GM12878 (cell line): Measurements from ENCODE around the gene CAMK4. TPM values are rescaled to one million over a fixed set of nuclear protein-coding genes. Genes with fewer than 3 reads are reported as not detected.

Source experiments
- ATAC-seq: fragments of 200-7000 bp; cut with Tn5 transposase; 3 replicates; pipeline ENCODE4 v1.9.1; 2020; ENCODE audit warnings: mild to moderate bottlenecking, moderate library complexity
- BruUV-seq: library from RNA; stranded (reverse); fragments of 400-500 nt; replicated peaks from 2 replicates; lab custom pipeline; 2021; lab: Mats Ljungman, UMichigan
- CTCF ChIA-PET: fragments of 300-600 bp; sonication (Branson Sonifier 250); formaldehyde crosslinking; extraction: SDS; loops from one replicate; lab custom pipeline; 2021; ENCODE audit warnings: inconsistent platforms; lab: Yijun Ruan, JAX
- POLR2A ChIA-PET: fragments of 350-600 bp; formaldehyde crosslinking; extraction: SDS; loops from one replicate; lab custom pipeline; 2021; ENCODE audit warnings: inconsistent platforms; lab: Charles Lee
- RAD21 ChIA-PET: fragments of 300-600 bp; sonication (Branson Sonifier 250); formaldehyde crosslinking; loops from one replicate; lab custom pipeline; 2023; ENCODE audit warnings: antibody characterized with exemption; ENCODE audit not compliant: unreplicated experiment; lab: Charles Lee
- SMC1A ChIA-PET: fragments of 300-600 bp; sonication (Branson Sonifier 250); formaldehyde crosslinking; loops from one replicate; lab custom pipeline; 2023; ENCODE audit not compliant: unreplicated experiment, uncharacterized antibody; lab: Charles Lee
- DNase-seq: peaks from one replicate; pipeline ENCODE4 v3.0.0-alpha.2; 2011; ENCODE audit warnings: low read depth, low spot score
- FAIRE-seq: peaks from 3 replicates; lab custom pipeline; 2011; peaks lifted over from hg19 to GRCh38; lab: Jason Lieb, UNC
- H2AFZ ChIP-seq: 2 replicates; pipeline ENCODE4 v1.6.0; 2011; ENCODE audit warnings: low read depth, low read length, control low read depth; ENCODE audit not compliant: control insufficient read depth
- H3K27ac ChIP-seq: 2 replicates; pipeline ENCODE4 v1.5.1; 2011; ENCODE audit warnings: control low read depth; ENCODE audit not compliant: control insufficient read depth, insufficient read depth
- H3K27me3 ChIP-seq, 2 experiments: replicated peaks in 1 of 2; 2 replicates each; pipeline versions ENCODE4 v1.6.0 to v1.6.1; 2011; ENCODE audit warnings: low read length in 1 of 2; ENCODE audit not compliant: control insufficient read depth in 2 of 2, insufficient read depth in 2 of 2
- H3K36me3 ChIP-seq, 2 experiments: 2 replicates each; pipeline ENCODE4 v1.5.1; 2011; ENCODE audit warnings: low read length in 1 of 2; ENCODE audit not compliant: control insufficient read depth in 2 of 2, insufficient read depth in 2 of 2
- H3K4me1 ChIP-seq: 2 replicates; pipeline ENCODE4 v1.6.1; 2011; ENCODE audit warnings: mild to moderate bottlenecking, low read length, moderate library complexity, mixed read lengths; ENCODE audit not compliant: control insufficient read depth, insufficient read depth
- H3K4me2 ChIP-seq: 2 replicates; pipeline ENCODE4 v1.6.0; 2011; ENCODE audit warnings: control low read depth; ENCODE audit not compliant: control insufficient read depth, insufficient read depth
- H3K4me3 ChIP-seq: fragments of 200-600 bp; sonication (generic); 2 replicates; pipeline ENCODE4 v1.5.1; 2016
- H3K79me2 ChIP-seq: 2 replicates; pipeline ENCODE4 v1.6.0; 2011; ENCODE audit warnings: low read length; ENCODE audit not compliant: control insufficient read depth, insufficient read depth
- H3K9ac ChIP-seq: 2 replicates; pipeline ENCODE4 v1.8.0; 2011; ENCODE audit warnings: low read length, control low read depth, mixed read lengths; ENCODE audit not compliant: control insufficient read depth, insufficient read depth
- H3K9me3 ChIP-seq: replicated peaks from 3 replicates; pipeline ENCODE4 v1.5.1; 2011; ENCODE audit warnings: mild to moderate bottlenecking, low read length; ENCODE audit not compliant: control insufficient read depth, insufficient read depth
- H4K20me1 ChIP-seq: 2 replicates; pipeline ENCODE4 v1.6.0; 2011; ENCODE audit not compliant: control insufficient read depth, insufficient read depth
- EGR1 ChIP-seq, 2 experiments: IDR thresholded peaks; 1 replicate in 1 of 2; 2 replicates in 1 of 2; pipeline ENCODE4 v1.6.1; 2011 to 2012; ENCODE audit warnings: low read depth in 2 of 2, low read length in 2 of 2, borderline replicate concordance in 1 of 2, mild to moderate bottlenecking in 1 of 2, moderate library complexity in 1 of 2
- HDAC6 ChIP-seq: fragments of 200-600 bp; sonication (generic); IDR thresholded peaks from one replicate; pipeline ENCODE4 v1.8.0; 2017; ENCODE audit warnings: antibody characterized with exemption; ENCODE audit not compliant: unreplicated experiment
- LARP7 ChIP-seq: fragments of 450-650 bp; IDR thresholded peaks from 2 replicates; pipeline ENCODE4 v1.6.1; 2017; ENCODE audit warnings: mild to moderate bottlenecking
- RB1 ChIP-seq: fragments of 450-650 bp; formaldehyde crosslinking; IDR thresholded peaks from 2 replicates; pipeline ENCODE4 v1.6.1; 2017; ENCODE audit warnings: mild to moderate bottlenecking, borderline replicate concordance
- ZBTB40 ChIP-seq: fragments of 450-650 bp; IDR thresholded peaks from 2 replicates; pipeline ENCODE4 v1.6.1; 2016; ENCODE audit warnings: mild to moderate bottlenecking, moderate library complexity, borderline replicate concordance
- WGBS: methylation state at CpG from one replicate; pipeline ENCODE4 v1.1.6; 2016; ENCODE audit warnings: low lambda C conversion rate; ENCODE audit not compliant: insufficient replicate concordance, insufficient coverage; ENCODE audit errors: missing lambda C conversion rate; 5-methylcytosine and 5-hydroxymethylcytosine counted together
- in situ Hi-C: fragments of 300-500 bp; cut with MboI; formaldehyde crosslinking; loops from 9 replicates; pipeline ENCODE4 v1.14.3; 2018; ENCODE audit warnings: mixed read lengths
- intact Hi-C: fragments of 100-400 bp; cut with micrococcal nuclease; formaldehyde crosslinking; loops from one replicate; pipeline ENCODE4 v1.14.2; 2022; ENCODE audit not compliant: unreplicated experiment
- polyA plus RNA-seq, 11 experiments: library from polyadenylated mRNA; depleted of rRNA in 4 of 11; unstranded in 6 of 11; stranded (reverse) in 5 of 11; fragments of >200 nt; fragmentation: Nextera tagmentation in 4 of 11; fragmentation: Illumina TruSeq in 1 of 11; extraction: Ambion mirVana in 4 of 11; extraction: Trizol in 1 of 11; gene quantifications; 1 replicate in 1 of 11; 2 replicates in 10 of 11; pipeline versions ENCODE4 v1.2.1 to v1.2.3, GENCODE V29; 2011 to 2016; ENCODE audit warnings: inconsistent platforms in 2 of 11, missing spikeins in 2 of 11, low read depth in 1 of 11
- total RNA-seq, 4 experiments: library from RNA; depleted of rRNA in 3 of 4; stranded (reverse); fragments of >200 nt in 3 of 4; fragmentation: Illumina TruSeq in 1 of 4; extraction: Trizol in 1 of 4; gene quantifications; 2 replicates each; pipeline versions ENCODE4 v1.2.1 to v1.2.3, GENCODE V29; 2013 to 2021
- TF ChIP-seq, protein P1 (sequence below): fragments of 450-650 bp; conservative IDR thresholded peaks from 2 replicates; pipeline ENCODE4 v1.6.1; 2017; ENCODE audit warnings: mild to moderate bottlenecking, moderate library complexity

CAMK4 gene
- total and polyA plus RNA-seq, 10 of the 15 experiments (the other 5 are each of a cell fraction or from before 2014, with no cell fraction given): 13.3 to 51.9 (median 35.3) TPM

DNA sequence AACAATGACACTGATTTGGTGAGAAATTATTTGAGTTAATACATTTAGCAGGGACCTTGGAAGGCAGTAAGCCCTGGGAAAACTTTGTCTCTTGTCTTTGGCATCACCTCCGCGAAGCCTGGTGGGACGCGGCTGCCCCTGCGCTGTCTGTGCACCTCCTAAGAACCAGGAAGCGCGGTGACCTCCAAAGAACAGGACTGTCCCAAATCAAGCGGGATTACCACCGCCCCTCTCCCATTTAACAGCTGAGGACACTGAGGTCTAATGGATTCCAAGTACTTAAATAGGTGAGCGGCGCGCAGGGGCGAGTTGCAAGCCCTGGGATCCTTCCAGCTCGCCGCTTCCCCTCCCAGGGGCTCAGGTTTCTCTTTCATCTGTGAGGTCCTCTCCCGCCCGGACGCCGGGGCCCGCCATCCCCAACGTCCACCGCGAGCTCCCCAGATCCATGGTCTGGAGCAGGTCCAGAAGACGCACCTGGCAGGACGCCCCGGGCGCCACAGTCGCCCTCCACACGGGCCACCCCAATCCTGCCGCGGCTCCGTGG, 287.7 kb downstream of the CAMK4 start:
- DNase-seq (no peak), FAIRE-seq (no peak), ATAC-seq (peak; percentile 26)
- WGBS: under 1% methylated on average over 32 of the region's 32 CpGs
- in situ Hi-C loops: loop anchor here (25.0 kb wide), 2 partner anchors 775 to 1450 kb away; partner anchors contain the start of genes SLC25A46 and TMEM232
- Histone ChIP-seq H3K4me3 (peak overlapping the region; percentile 85), H4K20me1 (no peaks in the 10 kb centered on the region; the same call in 1 of the 2 replicates), H3K79me2 (peaks cover 57% of the 10 kb centered on the region), H3K27ac (peak overlapping the region; percentile 97), H2AFZ (peak overlapping the region; percentile 70), H3K4me1 (no peaks in the 10 kb centered on the region), H3K9ac (peak overlapping the region; percentile 94), H3K9me3 (no peaks in the 10 kb centered on the region), H3K36me3 (peaks cover 0 to 2% of the 10 kb centered on the region in 2 experiments; a peak in 1 of 4 replicates), H3K27me3 (no peaks in the 10 kb centered on the region), H3K4me2 (peak overlapping the region; percentile 87)
- POLR2A ChIA-PET: interaction anchor here (1.0 to 2.4 kb wide), 8 partner anchors 11 to 650 kb away, joined by 3 to 10 read pairs (median 6); partner anchors contain the start of gene CAMK4
- no TSS peak for BruUV-seq
- RAD21 ChIA-PET: interaction anchor here (1.0 to 4.1 kb wide), 8 partner anchors 11 to 649 kb away, joined by 3 to 21 read pairs (median 5); no protein-coding TSS in a partner anchor
- 0 out of 2 replicates have a peak, but pooled peaks have one; percentile 11 for TF ChIP-seq ZBTB40
- TF ChIP-seq LARP7: peak; percentile 87
- TF ChIP-seq EGR1 (IDR thresholded peaks at IDR 0.05; ENCODE audit: borderline replicate concordance in 1 of 2, low read depth in 2 of 2, low read length in 2 of 2): no peak
- TF ChIP-seq HDAC6: no peak
- TF ChIP-seq RB1: 0 out of 2 replicates have a peak, but pooled peaks have one; percentile 43
- TF ChIP-seq, protein P1, sequence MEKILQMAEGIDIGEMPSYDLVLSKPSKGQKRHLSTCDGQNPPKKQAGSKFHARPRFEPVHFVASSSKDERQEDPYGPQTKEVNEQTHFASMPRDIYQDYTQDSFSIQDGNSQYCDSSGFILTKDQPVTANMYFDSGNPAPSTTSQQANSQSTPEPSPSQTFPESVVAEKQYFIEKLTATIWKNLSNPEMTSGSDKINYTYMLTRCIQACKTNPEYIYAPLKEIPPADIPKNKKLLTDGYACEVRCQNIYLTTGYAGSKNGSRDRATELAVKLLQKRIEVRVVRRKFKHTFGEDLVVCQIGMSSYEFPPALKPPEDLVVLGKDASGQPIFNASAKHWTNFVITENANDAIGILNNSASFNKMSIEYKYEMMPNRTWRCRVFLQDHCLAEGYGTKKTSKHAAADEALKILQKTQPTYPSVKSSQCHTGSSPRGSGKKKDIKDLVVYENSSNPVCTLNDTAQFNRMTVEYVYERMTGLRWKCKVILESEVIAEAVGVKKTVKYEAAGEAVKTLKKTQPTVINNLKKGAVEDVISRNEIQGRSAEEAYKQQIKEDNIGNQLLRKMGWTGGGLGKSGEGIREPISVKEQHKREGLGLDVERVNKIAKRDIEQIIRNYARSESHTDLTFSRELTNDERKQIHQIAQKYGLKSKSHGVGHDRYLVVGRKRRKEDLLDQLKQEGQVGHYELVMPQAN: peak; percentile 62; the same call in 1 of the 2 replicates
- CTCF ChIA-PET: interaction anchor here (2.0 to 3.6 kb wide), 2 partner anchors 15 to 20 kb away, joined by 11 to 29 read pairs; no protein-coding TSS in a partner anchor
- SMC1A ChIA-PET: interaction anchor here (0.8 to 7.5 kb wide), 9 partner anchors 15 to 285 kb away, joined by 3 to 49 read pairs (median 6); no protein-coding TSS in a partner anchor
- intact Hi-C loops: loop anchor here (5.0 to 10.0 kb wide), 3 partner anchors 285 to 1013 kb away; no protein-coding TSS in a partner anchor
